GM18517 (cell line): Measurements from ENCODE around the gene GAB4.
"Not testable (repeated sequence)": the region's sequence is repeated elsewhere in the genome, so short reads cannot be mapped to it uniquely, and the experiment has no call there.

Source experiments
- ATAC-seq: cut with Tn5 transposase; IDR thresholded peaks from one replicate; pipeline ENCODE4 v1.9.1; 2021; ENCODE audit warnings: mild to moderate bottlenecking, moderate library complexity; ENCODE audit not compliant: unreplicated experiment

Gene GAB4

DNA sequence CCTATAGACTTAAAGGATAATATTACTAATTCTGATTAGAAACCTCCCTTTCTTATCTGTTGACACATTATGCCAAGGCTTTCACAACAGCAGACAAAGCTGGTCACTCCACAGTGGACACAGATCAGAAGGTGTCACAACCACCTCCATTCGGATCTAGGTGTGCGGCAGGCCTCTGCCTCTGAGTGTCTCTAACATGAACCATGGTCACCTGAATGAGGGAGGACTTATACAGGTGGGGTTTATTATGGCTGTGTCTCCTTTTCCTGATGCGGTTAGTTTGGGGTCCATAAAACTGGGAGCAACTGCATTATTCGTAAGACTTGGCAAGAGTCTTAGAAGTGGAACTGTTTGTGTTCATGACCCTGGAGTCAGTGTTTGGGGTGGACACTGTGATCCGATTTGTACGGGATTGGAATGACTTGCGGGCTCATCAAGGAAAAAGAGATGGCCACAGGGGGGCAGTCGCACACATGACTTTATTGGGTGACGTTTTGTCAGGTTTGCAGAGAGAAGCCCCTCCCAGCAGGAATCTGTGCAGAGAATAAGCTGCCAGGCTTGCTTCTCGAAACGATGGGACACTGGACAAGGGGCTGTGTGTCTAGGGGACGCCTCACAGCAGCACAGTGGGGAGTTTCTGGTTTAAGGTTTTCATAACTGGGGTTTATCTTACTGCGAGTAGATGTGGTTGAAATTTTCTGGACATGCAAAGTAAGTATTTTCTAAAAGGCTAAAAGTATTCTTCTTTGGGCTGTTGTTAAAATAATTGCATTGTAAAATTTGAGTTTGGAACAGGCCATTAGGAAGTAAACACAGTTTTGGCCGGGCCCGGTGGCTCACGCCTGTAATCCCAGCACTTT lies 90.6 kb downstream of the GAB4 start:
- no peak for ATAC-seq

DNA sequence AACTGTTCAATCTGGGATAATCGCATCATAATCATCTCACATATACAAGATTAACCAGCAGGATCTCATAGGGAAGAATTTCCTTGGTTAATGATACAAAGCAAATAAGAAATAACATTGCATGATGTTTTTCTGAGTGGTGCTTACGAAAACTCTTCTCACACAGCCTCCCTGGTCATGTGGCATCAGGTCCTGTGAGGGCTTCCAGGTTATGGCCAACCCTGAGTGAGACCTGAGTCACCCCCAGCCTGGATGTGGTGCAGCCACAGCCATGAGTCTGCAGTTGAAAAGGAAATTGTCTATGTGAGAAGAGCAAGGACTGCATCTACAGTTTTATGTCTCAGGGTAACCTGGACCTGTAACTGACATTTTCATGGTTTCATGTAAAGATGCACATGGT lies 92.3 kb downstream of the GAB4 start:
- ATAC-seq: no peak

DNA sequence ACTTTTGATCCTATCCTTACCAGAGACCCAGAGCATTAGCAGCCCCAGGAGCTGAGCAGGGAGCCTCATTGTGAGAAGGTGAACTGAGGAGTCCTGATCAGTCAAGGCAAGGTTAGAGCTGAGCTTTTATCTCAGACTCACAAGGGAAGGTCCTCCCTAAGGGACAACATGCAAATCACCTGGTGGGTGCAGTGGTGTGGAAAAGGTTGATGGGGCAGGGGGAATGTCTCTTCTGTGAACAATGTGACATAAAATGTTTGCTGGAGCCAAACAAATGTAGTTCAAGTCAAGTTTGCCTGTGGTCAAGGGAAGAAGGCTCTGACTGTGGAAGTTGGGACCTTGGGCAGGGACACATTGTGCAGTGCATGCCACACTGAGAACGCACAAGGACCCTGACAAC lies 93.1 kb downstream of the GAB4 start:
- not testable (repeated sequence) for ATAC-seq

DNA sequence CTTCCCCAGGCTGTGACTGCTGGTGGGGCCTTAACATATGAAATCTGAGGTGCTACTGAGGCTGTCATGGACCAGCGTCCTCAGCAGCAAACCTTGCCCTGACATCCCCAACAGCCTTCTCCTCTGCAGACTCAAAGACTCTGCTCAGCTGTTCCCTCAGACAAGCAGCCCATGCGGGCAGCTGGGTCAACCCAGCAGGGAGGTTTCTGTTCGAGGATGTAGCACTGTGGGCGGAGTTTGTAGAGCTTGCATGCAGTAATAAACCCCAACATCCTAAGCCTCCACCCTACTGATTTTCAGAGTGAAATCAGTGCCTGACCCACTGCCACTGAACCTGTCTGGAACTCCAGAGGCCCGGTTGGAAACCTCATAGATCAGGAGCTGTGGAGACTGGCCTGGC lies 94.0 kb downstream of the GAB4 start:
- no peak for ATAC-seq

DNA sequence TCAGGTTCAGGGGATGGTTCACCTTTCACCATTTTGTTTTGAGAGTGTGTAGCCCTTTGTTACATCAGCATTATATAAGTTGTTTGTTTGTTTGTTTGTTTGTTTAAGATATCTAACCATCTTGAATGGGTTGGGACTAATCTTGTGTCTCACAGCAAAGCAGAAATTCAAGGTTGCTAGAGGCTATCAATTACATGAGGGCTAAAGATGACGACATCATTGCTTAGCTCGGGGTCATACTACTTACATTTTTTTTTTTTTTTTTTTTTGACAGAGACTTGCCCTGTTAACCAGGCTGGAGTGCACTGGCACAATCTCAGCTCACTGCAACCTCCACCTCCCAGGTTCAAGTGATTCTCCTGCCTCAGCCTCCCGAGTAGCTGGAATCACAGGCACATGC lies 95.7 kb downstream of the GAB4 start:
- no peak for ATAC-seq
